Measurements from ENCODE around the gene PTPRR.
A peak's percentile ranks its signal among the peaks of the same experiment; 100 is the strongest.
"Not testable (repeated sequence)": the region's sequence is repeated elsewhere in the genome, so short reads cannot be mapped to it uniquely, and the experiment has no call there.

PTPRR gene

GRCh38 chr12:70812136-70812535, 108.4 kb downstream of the PTPRR start:
- no peaks in the 10 kb centered on the region for H3K36me3 ChIP-seq (ENCODE audit: insufficient read depth, low read depth, low read length)
- H3K4me1 ChIP-seq (ENCODE audit: insufficient read depth, low read length): peaks cover 34% of the 10 kb centered on the region; the same call in 1 of the 2 replicates
- H3K27ac ChIP-seq (ENCODE audit: low read length): no peak overlapping the region
- H3K9ac ChIP-seq (ENCODE audit: low read depth, low read length): no peak overlapping the region
- peaks cover 3% of the 10 kb centered on the region; the same call in 1 of the 2 replicates for H3K9me3 ChIP-seq (ENCODE audit: insufficient read depth, low read depth, low read length)
- no peak overlapping the region for H3K4me3 ChIP-seq (ENCODE audit: low read length)
- H3K27me3 ChIP-seq (ENCODE audit: insufficient read depth, low read length): no peaks in the 10 kb centered on the region

GRCh38 chr12:70809887-70810286, 110.7 kb downstream of the PTPRR start:
- Histone ChIP-seq H3K27ac (ENCODE audit: low read length) (no peak overlapping the region), H3K36me3 (ENCODE audit: insufficient read depth, low read depth, low read length) (no peaks in the 10 kb centered on the region), H3K9ac (ENCODE audit: low read depth, low read length) (no peak overlapping the region), H3K4me3 (ENCODE audit: low read length) (0 out of 2 replicates have a peak overlapping the region, but pooled peaks have one; percentile 4), H3K4me1 (ENCODE audit: insufficient read depth, low read length) (peaks cover 34% of the 10 kb centered on the region; the same call in 1 of the 2 replicates), H3K27me3 (ENCODE audit: insufficient read depth, low read length) (no peaks in the 10 kb centered on the region), H3K9me3 (ENCODE audit: insufficient read depth, low read depth, low read length) (peaks cover 3% of the 10 kb centered on the region; the same call in 1 of the 2 replicates)

DNA sequence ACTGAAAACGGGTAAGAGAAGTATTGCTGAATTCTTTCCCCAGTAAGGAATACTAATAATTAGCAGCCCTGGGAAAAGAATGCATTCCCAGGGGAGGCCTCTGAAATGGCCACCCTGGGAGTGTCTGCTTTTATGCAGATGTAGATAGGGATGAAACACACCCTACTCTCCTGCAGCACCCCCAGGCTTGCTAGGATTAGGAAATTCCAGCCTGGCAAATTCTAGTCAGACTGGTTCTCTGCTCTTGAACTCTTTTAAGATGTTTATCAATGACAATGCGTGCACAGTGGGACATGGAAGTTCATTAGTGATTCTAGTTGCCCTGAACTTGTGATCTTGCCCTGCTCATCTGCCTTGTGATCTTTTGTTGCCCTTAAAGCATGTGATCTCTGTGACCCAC, 112.5 kb downstream of the PTPRR start:
- H3K4me1 ChIP-seq (ENCODE audit: insufficient read depth, low read length): peaks cover 34% of the 10 kb centered on the region; the same call in 1 of the 2 replicates
- H3K4me3 ChIP-seq (ENCODE audit: low read length); H3K27me3 ChIP-seq (ENCODE audit: insufficient read depth, low read length); H3K9me3 ChIP-seq (ENCODE audit: insufficient read depth, low read depth, low read length); H3K9ac ChIP-seq (ENCODE audit: low read depth, low read length); H3K27ac ChIP-seq (ENCODE audit: low read length); H3K36me3 ChIP-seq (ENCODE audit: insufficient read depth, low read depth, low read length): not testable (repeated sequence)

DNA sequence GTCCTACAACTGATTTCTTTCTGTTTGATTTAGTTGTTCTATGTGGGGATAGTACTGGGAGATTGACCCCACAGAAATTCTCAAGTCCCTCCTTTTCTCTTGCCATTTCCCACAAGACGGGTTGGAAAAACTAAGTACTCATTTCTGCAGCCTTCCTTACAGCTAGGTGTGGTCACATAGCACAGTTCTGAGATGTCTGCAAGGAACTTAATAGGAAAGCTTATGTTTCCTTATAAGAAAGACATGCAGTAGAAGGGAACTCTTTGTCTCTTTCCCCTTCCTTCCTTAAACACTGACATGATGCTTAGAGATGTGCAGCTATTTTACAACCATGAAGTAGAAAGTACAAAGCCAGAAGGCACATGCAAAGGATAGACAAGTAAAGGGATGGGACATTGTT, 113.7 kb downstream of the PTPRR start:
- Histone ChIP-seq H3K27me3 (ENCODE audit: insufficient read depth, low read length) (no peaks in the 10 kb centered on the region), H3K36me3 (ENCODE audit: insufficient read depth, low read depth, low read length) (no peaks in the 10 kb centered on the region), H3K4me1 (ENCODE audit: insufficient read depth, low read length) (peaks cover 34% of the 10 kb centered on the region; the same call in 1 of the 2 replicates), H3K4me3 (ENCODE audit: low read length) (no peak overlapping the region), H3K9me3 (ENCODE audit: insufficient read depth, low read depth, low read length) (peaks cover 3% of the 10 kb centered on the region; the same call in 1 of the 2 replicates), H3K9ac (ENCODE audit: low read depth, low read length) (no peak overlapping the region), H3K27ac (ENCODE audit: low read length) (no peak overlapping the region)

DNA sequence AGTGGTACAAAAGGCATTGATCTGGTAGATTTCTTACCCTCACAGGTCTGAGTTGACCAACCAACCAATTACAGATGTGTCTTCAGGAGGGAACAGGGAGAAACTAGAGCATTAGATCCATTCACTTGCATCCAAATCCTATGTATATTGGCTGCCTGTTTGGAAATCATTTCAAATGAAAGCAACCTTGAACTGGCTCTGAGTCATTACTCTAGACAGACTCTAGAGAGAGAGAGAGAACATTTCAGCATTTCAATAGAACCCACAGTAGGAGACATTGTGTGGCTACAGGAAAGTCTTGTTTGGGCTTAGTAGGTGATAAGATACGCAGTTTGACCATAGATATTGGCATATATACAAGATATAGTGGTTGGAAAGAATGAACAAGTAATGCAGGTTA, 114.5 kb downstream of the PTPRR start:
- Histone ChIP-seq H3K4me1 (ENCODE audit: insufficient read depth, low read length) (peaks cover 30% of the 10 kb centered on the region; the same call in 1 of the 2 replicates), H3K27me3 (ENCODE audit: insufficient read depth, low read length) (no peaks in the 10 kb centered on the region), H3K27ac (ENCODE audit: low read length) (no peak overlapping the region), H3K4me3 (ENCODE audit: low read length) (no peak overlapping the region), H3K9ac (ENCODE audit: low read depth, low read length) (no peak overlapping the region), H3K36me3 (ENCODE audit: insufficient read depth, low read depth, low read length) (no peaks in the 10 kb centered on the region), H3K9me3 (ENCODE audit: insufficient read depth, low read depth, low read length) (peaks cover 3% of the 10 kb centered on the region; the same call in 1 of the 2 replicates)

DNA sequence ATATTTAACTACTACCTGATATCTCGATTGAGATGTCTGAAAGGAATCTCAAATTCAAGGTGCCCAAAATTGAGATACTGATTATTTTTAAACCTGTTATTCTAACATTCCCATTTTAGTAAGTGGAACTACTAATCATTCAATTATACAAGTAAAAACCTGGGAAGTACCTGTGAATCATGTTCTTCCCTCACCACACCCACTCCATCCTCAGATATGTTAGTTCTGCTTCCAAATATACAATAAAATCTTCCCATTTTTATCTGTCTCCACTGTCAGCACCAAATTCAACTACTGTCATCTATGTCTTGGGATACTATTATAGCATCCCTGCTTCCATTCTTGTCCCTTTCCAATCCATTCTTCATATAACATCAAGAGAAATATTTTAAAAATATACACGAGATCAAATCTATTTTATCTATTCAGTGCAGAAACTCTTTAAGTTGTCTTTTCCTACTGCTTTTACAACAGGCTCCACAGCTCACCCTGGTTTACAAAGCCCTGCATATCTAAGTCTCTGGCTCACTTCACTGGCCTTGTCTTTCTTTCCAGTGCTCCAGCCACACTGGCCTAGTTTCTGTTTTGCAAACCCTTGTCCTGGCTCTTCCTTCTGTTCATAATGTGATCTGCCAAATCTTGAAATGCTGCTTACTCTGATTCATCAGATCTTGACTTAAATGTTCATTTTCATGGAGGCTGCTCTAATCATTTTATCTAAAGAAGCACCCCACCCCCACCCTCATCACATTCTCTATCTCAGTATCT, 122.3 kb downstream of the PTPRR start:
- 0 out of 2 replicates have a peak, but pooled peaks cover 3% of the 10 kb centered on the region for H3K4me1 ChIP-seq (ENCODE audit: insufficient read depth, low read length)
- H3K27ac ChIP-seq (ENCODE audit: low read length): no peak overlapping the region
- H3K4me3 ChIP-seq (ENCODE audit: low read length): no peak overlapping the region
- no peaks in the 10 kb centered on the region for H3K9me3 ChIP-seq (ENCODE audit: insufficient read depth, low read depth, low read length)
- H3K36me3 ChIP-seq (ENCODE audit: insufficient read depth, low read depth, low read length): no peaks in the 10 kb centered on the region
- H3K9ac ChIP-seq (ENCODE audit: low read depth, low read length): no peak overlapping the region
- no peaks in the 10 kb centered on the region for H3K27me3 ChIP-seq (ENCODE audit: insufficient read depth, low read length)

DNA sequence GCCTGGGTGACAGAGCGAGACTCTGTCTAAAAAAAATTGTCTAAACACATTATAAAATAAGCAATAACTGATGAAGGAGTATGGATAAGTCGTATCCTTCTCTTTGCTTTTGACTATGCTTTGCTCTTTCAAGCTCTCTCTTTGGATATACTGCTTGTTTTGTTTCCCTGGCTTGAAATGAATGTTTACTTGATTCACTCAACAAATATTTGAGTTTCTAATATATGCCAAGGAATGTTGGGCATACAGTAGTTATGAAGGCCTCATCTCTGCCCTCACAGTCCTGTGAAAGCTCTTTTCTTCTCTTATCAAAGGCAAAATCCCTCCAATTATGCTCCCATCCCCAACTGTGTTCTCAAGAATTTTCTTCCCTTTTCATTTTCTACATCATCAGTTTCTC, 123.5 kb downstream of the PTPRR start:
- H3K27ac ChIP-seq (ENCODE audit: low read length): no peak overlapping the region
- H3K4me1 ChIP-seq (ENCODE audit: insufficient read depth, low read length): 0 out of 2 replicates have a peak, but pooled peaks cover 3% of the 10 kb centered on the region
- H3K27me3 ChIP-seq (ENCODE audit: insufficient read depth, low read length): no peaks in the 10 kb centered on the region
- no peak overlapping the region for H3K9ac ChIP-seq (ENCODE audit: low read depth, low read length)
- H3K9me3 ChIP-seq (ENCODE audit: insufficient read depth, low read depth, low read length): no peaks in the 10 kb centered on the region
- no peak overlapping the region for H3K4me3 ChIP-seq (ENCODE audit: low read length)
- H3K36me3 ChIP-seq (ENCODE audit: insufficient read depth, low read depth, low read length): no peaks in the 10 kb centered on the region

DNA sequence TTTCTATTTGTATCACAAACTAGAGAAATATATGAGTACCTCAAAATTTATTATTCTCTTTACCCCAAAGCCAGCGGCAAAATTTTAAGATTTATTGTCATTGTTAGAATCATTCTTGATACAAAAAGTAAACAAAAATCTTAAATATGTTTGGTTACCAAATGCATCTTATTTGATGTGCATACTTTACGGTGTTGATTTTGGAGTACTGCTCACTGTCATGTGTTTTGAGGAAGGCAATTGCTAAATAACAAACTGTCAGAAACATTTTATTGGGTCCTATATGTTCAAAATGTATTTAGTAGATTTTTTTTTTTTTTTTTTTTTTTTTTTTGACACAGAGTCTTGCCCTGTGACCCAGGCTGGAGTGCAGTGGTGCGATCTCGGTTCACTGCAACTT, 124.9 kb downstream of the PTPRR start:
- Histone ChIP-seq H3K4me1 (ENCODE audit: insufficient read depth, low read length) (no peaks in the 10 kb centered on the region), H3K9ac (ENCODE audit: low read depth, low read length) (no peak overlapping the region), H3K9me3 (ENCODE audit: insufficient read depth, low read depth, low read length) (no peaks in the 10 kb centered on the region), H3K4me3 (ENCODE audit: low read length) (no peak overlapping the region), H3K27me3 (ENCODE audit: insufficient read depth, low read length) (no peaks in the 10 kb centered on the region), H3K36me3 (ENCODE audit: insufficient read depth, low read depth, low read length) (no peaks in the 10 kb centered on the region), H3K27ac (ENCODE audit: low read length) (no peak overlapping the region)

GRCh38 chr12:70794131-70794530, 126.4 kb downstream of the PTPRR start:
- Histone ChIP-seq H3K4me1 (ENCODE audit: insufficient read depth, low read length) (no peaks in the 10 kb centered on the region), H3K4me3 (ENCODE audit: low read length) (no peak overlapping the region), H3K36me3 (ENCODE audit: insufficient read depth, low read depth, low read length) (no peaks in the 10 kb centered on the region), H3K27me3 (ENCODE audit: insufficient read depth, low read length) (no peaks in the 10 kb centered on the region), H3K9ac (ENCODE audit: low read depth, low read length) (no peak overlapping the region), H3K9me3 (ENCODE audit: insufficient read depth, low read depth, low read length) (no peaks in the 10 kb centered on the region), H3K27ac (ENCODE audit: low read length) (no peak overlapping the region)

GRCh38 chr12:70788774-70789173, 131.8 kb downstream of the PTPRR start:
- Histone ChIP-seq H3K27ac (ENCODE audit: low read length) (no peak overlapping the region), H3K9me3 (ENCODE audit: insufficient read depth, low read depth, low read length) (no peaks in the 10 kb centered on the region), H3K27me3 (ENCODE audit: insufficient read depth, low read length) (no peaks in the 10 kb centered on the region), H3K36me3 (ENCODE audit: insufficient read depth, low read depth, low read length) (no peaks in the 10 kb centered on the region), H3K9ac (ENCODE audit: low read depth, low read length) (no peak overlapping the region), H3K4me1 (ENCODE audit: insufficient read depth, low read length) (no peaks in the 10 kb centered on the region), H3K4me3 (ENCODE audit: low read length) (no peak overlapping the region)

- Histone ChIP-seq H3K9ac (ENCODE audit: low read depth, low read length) (no peak overlapping the region), H3K36me3 (ENCODE audit: insufficient read depth, low read depth, low read length) (no peaks in the 10 kb centered on the region), H3K27me3 (ENCODE audit: insufficient read depth, low read length) (no peaks in the 10 kb centered on the region), H3K27ac (ENCODE audit: low read length) (no peak overlapping the region), H3K9me3 (ENCODE audit: insufficient read depth, low read depth, low read length) (no peaks in the 10 kb centered on the region), H3K4me1 (ENCODE audit: insufficient read depth, low read length) (no peaks in the 10 kb centered on the region), H3K4me3 (ENCODE audit: low read length) (no peak overlapping the region)
Measured at GRCh38 chr12:70787612-70788011, 132.9 kb downstream of the PTPRR start.

GRCh38 chr12:70785896-70786295, 134.6 kb downstream of the PTPRR start:
- H3K4me3 ChIP-seq (ENCODE audit: low read length): no peak overlapping the region
- no peak overlapping the region for H3K9ac ChIP-seq (ENCODE audit: low read depth, low read length)
- H3K9me3 ChIP-seq (ENCODE audit: insufficient read depth, low read depth, low read length): no peaks in the 10 kb centered on the region
- H3K27ac ChIP-seq (ENCODE audit: low read length): no peak overlapping the region
- no peaks in the 10 kb centered on the region for H3K4me1 ChIP-seq (ENCODE audit: insufficient read depth, low read length)
- H3K27me3 ChIP-seq (ENCODE audit: insufficient read depth, low read length): no peaks in the 10 kb centered on the region
- no peaks in the 10 kb centered on the region for H3K36me3 ChIP-seq (ENCODE audit: insufficient read depth, low read depth, low read length)
